Activated CD4-positive, alpha-beta T cell treated with anti-CD3 and anti-CD28 coated beads for 1 hour (primary cell): ENCODE data around the gene OMP.

Experiments used
- DNase-seq: peaks from one replicate; pipeline ENCODE4 v3.0.0-alpha.2; 2020

Gene OMP

GRCh38 chr11:77144196-77144856 lies 41.7 kb downstream of the OMP start:
- DNase-seq = no peak

GRCh38 chr11:77144857-77145428 lies 42.3 kb downstream of the OMP start:
- DNase-seq = no peak

GRCh38 chr11:77146261-77147035 lies 43.8 kb downstream of the OMP start:
- DNase-seq = no peak

GRCh38 chr11:77147036-77147315 lies 44.3 kb downstream of the OMP start:
- no peak for DNase-seq

- DNase-seq = no peak
These were observed 45.2 kb downstream of the OMP start for GRCh38 chr11:77147668-77148321.

GRCh38 chr11:77148963-77149715 lies 46.5 kb downstream of the OMP start:
- DNase-seq = no peak

- no peak for DNase-seq
These were observed 47.2 kb downstream of the OMP start for GRCh38 chr11:77149716-77150392.

GRCh38 chr11:77150836-77151235 lies 48.2 kb downstream of the OMP start:
- no peak for DNase-seq

GRCh38 chr11:77151804-77152509 lies 49.3 kb downstream of the OMP start:
- no peak for DNase-seq

- no peak for DNase-seq
These were observed 50.2 kb downstream of the OMP start for GRCh38 chr11:77152846-77153245.
